ENCODE results near the gene AKR1C2.
"Not testable (repeated sequence)": the region's sequence is repeated elsewhere in the genome, so short reads cannot be mapped to it uniquely, and the experiment has no call there.

Gene AKR1C2

GRCh38 chr10:5023177-5023805 is 19.6 kb upstream of the AKR1C2 start:
- no peak for DNase-seq

GRCh38 chr10:5021624-5022290 is 18.1 kb upstream of the AKR1C2 start:
- DNase-seq = not testable (repeated sequence)

- not testable (repeated sequence) for DNase-seq
Measured at GRCh38 chr10:5019770-5020612, 16.3 kb upstream of the AKR1C2 start.

GRCh38 chr10:5018671-5019277 is 15.1 kb upstream of the AKR1C2 start:
- DNase-seq = not testable (repeated sequence)

- no peak for DNase-seq
Measured at GRCh38 chr10:5018134-5018533, 14.5 kb upstream of the AKR1C2 start.

GRCh38 chr10:5014936-5015335 is 11.3 kb upstream of the AKR1C2 start:
- DNase-seq = no peak

- not testable (repeated sequence) for DNase-seq
Measured at GRCh38 chr10:5014200-5014910, 10.7 kb upstream of the AKR1C2 start.

GRCh38 chr10:5013385-5013784 is 9.7 kb upstream of the AKR1C2 start:
- DNase-seq = no peak

GRCh38 chr10:5012595-5012994 is 8.9 kb upstream of the AKR1C2 start:
- no peak for DNase-seq

- not testable (repeated sequence) for DNase-seq
Measured at GRCh38 chr10:5011392-5011791, 7.7 kb upstream of the AKR1C2 start.

GRCh38 chr10:5010043-5010442 is 6.4 kb upstream of the AKR1C2 start:
- not testable (repeated sequence) for DNase-seq

- DNase-seq = not testable (repeated sequence)
Measured at GRCh38 chr10:5008857-5009548, 5.3 kb upstream of the AKR1C2 start.

- DNase-seq = not testable (repeated sequence)
Measured at GRCh38 chr10:5004501-5004900, 844 bp upstream of the AKR1C2 start.

- not testable (repeated sequence) for DNase-seq
Measured at GRCh38 chr10:5004030-5004385, 351 bp upstream of the AKR1C2 start.

GRCh38 chr10:5002013-5002727 is 1.5 kb downstream of the AKR1C2 start:
- DNase-seq = no peak

GRCh38 chr10:4998671-4999070 is 5.0 kb downstream of the AKR1C2 start:
- no peak for DNase-seq

- DNase-seq = not testable (repeated sequence)
Measured at GRCh38 chr10:4994260-4994659, 9.4 kb downstream of the AKR1C2 start.

GRCh38 chr10:4992564-4992963 is 11.1 kb downstream of the AKR1C2 start:
- not testable (repeated sequence) for DNase-seq

- DNase-seq = not testable (repeated sequence)
Measured at GRCh38 chr10:4991463-4991862, 12.2 kb downstream of the AKR1C2 start.

GRCh38 chr10:4990217-4990616 is 13.4 kb downstream of the AKR1C2 start:
- no peak for DNase-seq

- not testable (repeated sequence) for DNase-seq
Measured at GRCh38 chr10:4988000-4988641, 15.5 kb downstream of the AKR1C2 start.
